ENCODE measurements around the gene SORBS1.

The SORBS1 gene

GRCh38 chr10:95327367-95327766 is 233.8 kb downstream of the SORBS1 start (continued):
- TF ChIP-seq, protein P1, sequence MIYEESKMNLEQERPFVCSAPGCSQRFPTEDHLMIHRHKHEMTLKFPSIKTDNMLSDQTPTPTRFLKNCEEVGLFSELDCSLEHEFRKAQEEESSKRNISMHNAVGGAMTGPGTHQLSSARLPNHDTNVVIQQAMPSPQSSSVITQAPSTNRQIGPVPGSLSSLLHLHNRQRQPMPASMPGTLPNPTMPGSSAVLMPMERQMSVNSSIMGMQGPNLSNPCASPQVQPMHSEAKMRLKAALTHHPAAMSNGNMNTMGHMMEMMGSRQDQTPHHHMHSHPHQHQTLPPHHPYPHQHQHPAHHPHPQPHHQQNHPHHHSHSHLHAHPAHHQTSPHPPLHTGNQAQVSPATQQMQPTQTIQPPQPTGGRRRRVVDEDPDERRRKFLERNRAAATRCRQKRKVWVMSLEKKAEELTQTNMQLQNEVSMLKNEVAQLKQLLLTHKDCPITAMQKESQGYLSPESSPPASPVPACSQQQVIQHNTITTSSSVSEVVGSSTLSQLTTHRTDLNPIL (CRISPR knock-in tag; IDR thresholded peaks at IDR 0.05; ENCODE audit: low read depth) = no peak
- TF ChIP-seq ZNF70 (CRISPR knock-in tag; IDR thresholded peaks at IDR 0.05) (no peak), ZNF565 (CRISPR knock-in tag; conservative IDR thresholded peaks at IDR 0.05; ENCODE audit: low read depth) (no peak), PPARA (CRISPR knock-in tag; IDR thresholded peaks at IDR 0.05; ENCODE audit: borderline replicate concordance) (no peak), OSR1 (CRISPR knock-in tag; IDR thresholded peaks at IDR 0.05) (no peak), TCF4 (CRISPR knock-in tag; IDR thresholded peaks at IDR 0.05; ENCODE audit: borderline replicate concordance) (no peak; the same call in 1 of the 2 replicates), BACH2 (CRISPR knock-in tag; IDR thresholded peaks at IDR 0.05; ENCODE audit: borderline replicate concordance) (no peak), CSDC2 (CRISPR knock-in tag; IDR thresholded peaks at IDR 0.05) (no peak)
- TF ChIP-seq, protein P2, sequence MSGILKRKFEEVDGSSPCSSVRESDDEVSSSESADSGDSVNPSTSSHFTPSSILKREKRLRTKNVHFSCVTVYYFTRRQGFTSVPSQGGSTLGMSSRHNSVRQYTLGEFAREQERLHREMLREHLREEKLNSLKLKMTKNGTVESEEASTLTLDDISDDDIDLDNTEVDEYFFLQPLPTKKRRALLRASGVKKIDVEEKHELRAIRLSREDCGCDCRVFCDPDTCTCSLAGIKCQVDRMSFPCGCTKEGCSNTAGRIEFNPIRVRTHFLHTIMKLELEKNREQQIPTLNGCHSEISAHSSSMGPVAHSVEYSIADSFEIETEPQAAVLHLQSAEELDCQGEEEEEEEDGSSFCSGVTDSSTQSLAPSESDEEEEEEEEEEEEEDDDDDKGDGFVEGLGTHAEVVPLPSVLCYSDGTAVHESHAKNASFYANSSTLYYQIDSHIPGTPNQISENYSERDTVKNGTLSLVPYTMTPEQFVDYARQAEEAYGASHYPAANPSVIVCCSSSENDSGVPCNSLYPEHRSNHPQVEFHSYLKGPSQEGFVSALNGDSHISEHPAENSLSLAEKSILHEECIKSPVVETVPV (CRISPR knock-in tag; IDR thresholded peaks at IDR 0.05) = no peak

DNA sequence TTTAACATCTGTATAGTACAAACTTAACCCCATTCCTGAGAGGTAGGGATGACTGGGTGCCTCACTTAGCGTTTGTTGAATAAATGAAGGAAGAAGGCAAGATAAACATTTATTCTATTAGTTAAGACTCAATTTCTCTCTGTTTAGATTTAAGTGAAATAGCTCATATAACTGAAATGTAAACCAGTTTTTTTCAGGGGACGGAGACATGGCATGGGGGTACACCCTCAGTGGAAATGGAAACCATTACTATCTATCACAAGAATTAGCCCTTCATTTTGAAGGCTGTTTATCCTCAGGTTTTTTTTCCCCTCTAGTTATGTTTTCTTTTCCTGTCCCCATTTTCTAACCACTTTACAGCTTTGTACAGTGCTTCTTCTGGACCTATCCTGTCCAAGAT is 234.8 kb downstream of the SORBS1 start:
- no peak for TF ChIP-seq ZNF8 (CRISPR knock-in tag; IDR thresholded peaks at IDR 0.05)
- TF ChIP-seq, protein P3, sequence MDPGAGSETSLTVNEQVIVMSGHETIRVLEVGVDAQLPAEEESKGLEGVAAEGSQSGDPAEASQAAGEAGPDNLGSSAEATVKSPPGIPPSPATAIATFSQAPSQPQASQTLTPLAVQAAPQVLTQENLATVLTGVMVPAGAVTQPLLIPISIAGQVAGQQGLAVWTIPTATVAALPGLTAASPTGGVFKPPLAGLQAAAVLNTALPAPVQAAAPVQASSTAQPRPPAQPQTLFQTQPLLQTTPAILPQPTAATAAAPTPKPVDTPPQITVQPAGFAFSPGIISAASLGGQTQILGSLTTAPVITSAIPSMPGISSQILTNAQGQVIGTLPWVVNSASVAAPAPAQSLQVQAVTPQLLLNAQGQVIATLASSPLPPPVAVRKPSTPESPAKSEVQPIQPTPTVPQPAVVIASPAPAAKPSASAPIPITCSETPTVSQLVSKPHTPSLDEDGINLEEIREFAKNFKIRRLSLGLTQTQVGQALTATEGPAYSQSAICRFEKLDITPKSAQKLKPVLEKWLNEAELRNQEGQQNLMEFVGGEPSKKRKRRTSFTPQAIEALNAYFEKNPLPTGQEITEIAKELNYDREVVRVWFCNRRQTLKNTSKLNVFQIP (CRISPR knock-in tag; IDR thresholded peaks at IDR 0.05; ENCODE audit: borderline replicate concordance, low read depth) = no peak
- TF ChIP-seq RARB (CRISPR knock-in tag; IDR thresholded peaks at IDR 0.05) = no peak
- TF ChIP-seq PPARA (CRISPR knock-in tag; IDR thresholded peaks at IDR 0.05; ENCODE audit: borderline replicate concordance) = no peak
- no peak for TF ChIP-seq ISL1 (CRISPR knock-in tag; IDR thresholded peaks at IDR 0.05)
- no peak for TF ChIP-seq BACH2 (CRISPR knock-in tag; IDR thresholded peaks at IDR 0.05; ENCODE audit: borderline replicate concordance)
- no peak for TF ChIP-seq TOX (CRISPR knock-in tag; IDR thresholded peaks at IDR 0.05; ENCODE audit: borderline replicate concordance)
- TF ChIP-seq PATZ1 (CRISPR knock-in tag; IDR thresholded peaks at IDR 0.05; ENCODE audit: borderline replicate concordance) = no peak
- TF ChIP-seq TSHZ2 (CRISPR knock-in tag; IDR thresholded peaks at IDR 0.05) = no peak
- TF ChIP-seq, protein P1 (CRISPR knock-in tag; IDR thresholded peaks at IDR 0.05; ENCODE audit: low read depth) = no peak
- no peak for TF ChIP-seq ZFP3 (CRISPR knock-in tag; IDR thresholded peaks at IDR 0.05)

GRCh38 chr10:95325863-95326262 is 235.3 kb downstream of the SORBS1 start:
- no peak for ATAC-seq
- TF ChIP-seq, protein P3 (CRISPR knock-in tag; IDR thresholded peaks at IDR 0.05; ENCODE audit: borderline replicate concordance, low read depth) = no peak
- TF ChIP-seq ZNF565 (CRISPR knock-in tag; conservative IDR thresholded peaks at IDR 0.05; ENCODE audit: low read depth) (no peak), ZFP30 (CRISPR knock-in tag; IDR thresholded peaks at IDR 0.05) (no peak), TCF4 (CRISPR knock-in tag; IDR thresholded peaks at IDR 0.05; ENCODE audit: borderline replicate concordance) (no peak), GLIS3 (CRISPR knock-in tag; IDR thresholded peaks at IDR 0.05) (no peak), ZC3H10 (CRISPR knock-in tag; IDR thresholded peaks at IDR 0.05) (no peak), PATZ1 (CRISPR knock-in tag; IDR thresholded peaks at IDR 0.05; ENCODE audit: borderline replicate concordance) (no peak), ZNF8 (CRISPR knock-in tag; IDR thresholded peaks at IDR 0.05) (no peak), ARNTL (CRISPR knock-in tag; IDR thresholded peaks at IDR 0.05; ENCODE audit: borderline replicate concordance, low read depth) (no peak)

More for the DNA sequence above, 234.8 kb downstream of the SORBS1 start:
- no peak for ATAC-seq

All from SK-N-SH treated with all-trans-retinoic acid at 6 μM for 48 hours (cell line).